ENCODE data around the gene ZNF76. TPM values are rescaled to one million over a fixed set of nuclear protein-coding genes. Genes with fewer than 3 reads are reported as not detected.

Gene ZNF76
- polyA plus RNA-seq, 1 donor = 35.7 TPM

GRCh38 chr6:35265523-35265922 is 6.0 kb downstream of the ZNF76 start:
- no peaks in the 10 kb centered on the region for H3K36me3 ChIP-seq (ENCODE audit: control insufficient read depth, insufficient read depth, low read length)
- H3K4me1 ChIP-seq (ENCODE audit: control insufficient read depth, insufficient read depth, low read length) = no peaks in the 10 kb centered on the region
- H3K27ac ChIP-seq (ENCODE audit: low read length) = no peak overlapping the region
- H3K9me3 ChIP-seq (ENCODE audit: control insufficient read depth, low read depth, low read length) = no peaks in the 10 kb centered on the region
- no peaks in the 10 kb centered on the region for H3K27me3 ChIP-seq (ENCODE audit: control insufficient read depth, insufficient read depth, low read length)
- no peak overlapping the region for H3K4me3 ChIP-seq (ENCODE audit: low read length)
- DNase-seq = no peak
- 100% methylated on average over 2 of the region's 2 CpGs for WGBS (ENCODE audit: insufficient coverage, low lambda C conversion rate)

DNA sequence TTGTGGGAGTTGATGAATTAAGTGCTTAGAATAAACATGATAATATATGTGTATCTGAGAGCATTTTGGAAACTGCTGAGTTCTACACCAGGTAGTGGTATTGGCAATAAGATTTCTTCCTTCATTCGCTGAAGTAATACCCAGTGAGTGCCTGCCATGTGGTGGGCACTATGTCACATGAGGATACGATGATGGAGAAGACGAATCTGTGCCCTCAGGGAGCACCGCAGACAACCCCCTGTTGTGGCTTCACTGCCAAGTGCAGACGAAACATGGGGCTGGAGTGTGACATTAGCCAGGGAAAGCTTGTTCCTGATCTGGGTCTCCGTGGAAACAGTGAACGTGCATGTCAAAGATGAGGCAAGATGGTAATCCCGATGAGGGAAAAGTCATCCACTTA is 7.9 kb downstream of the ZNF76 start:
- DNase-seq = no peak
- H3K4me3 ChIP-seq (ENCODE audit: low read length) = no peak overlapping the region
- no CpG with 5 or more reads among the region's 8 CpGs for WGBS (ENCODE audit: insufficient coverage, low lambda C conversion rate)

GRCh38 chr6:35267897-35268296 is 8.4 kb downstream of the ZNF76 start:
- H3K36me3 ChIP-seq (ENCODE audit: control insufficient read depth, insufficient read depth, low read length) = no peaks in the 10 kb centered on the region
- H3K4me3 ChIP-seq (ENCODE audit: low read length) = no peak overlapping the region
- H3K4me1 ChIP-seq (ENCODE audit: control insufficient read depth, insufficient read depth, low read length) = no peaks in the 10 kb centered on the region
- DNase-seq = no peak
- H3K9me3 ChIP-seq (ENCODE audit: control insufficient read depth, low read depth, low read length) = no peaks in the 10 kb centered on the region
- H3K27me3 ChIP-seq (ENCODE audit: control insufficient read depth, insufficient read depth, low read length) = no peaks in the 10 kb centered on the region
- no peak overlapping the region for H3K27ac ChIP-seq (ENCODE audit: low read length)
- WGBS (ENCODE audit: insufficient coverage, low lambda C conversion rate) = no CpG with 5 or more reads among the region's 2 CpGs

More for the DNA sequence above, 7.9 kb downstream of the ZNF76 start:
- Histone ChIP-seq H3K9me3 (ENCODE audit: control insufficient read depth, low read depth, low read length) (no peaks in the 10 kb centered on the region), H3K27ac (ENCODE audit: low read length) (no peak overlapping the region), H3K27me3 (ENCODE audit: control insufficient read depth, insufficient read depth, low read length) (no peaks in the 10 kb centered on the region), H3K36me3 (ENCODE audit: control insufficient read depth, insufficient read depth, low read length) (no peaks in the 10 kb centered on the region), H3K4me1 (ENCODE audit: control insufficient read depth, insufficient read depth, low read length) (no peaks in the 10 kb centered on the region)

DNA sequence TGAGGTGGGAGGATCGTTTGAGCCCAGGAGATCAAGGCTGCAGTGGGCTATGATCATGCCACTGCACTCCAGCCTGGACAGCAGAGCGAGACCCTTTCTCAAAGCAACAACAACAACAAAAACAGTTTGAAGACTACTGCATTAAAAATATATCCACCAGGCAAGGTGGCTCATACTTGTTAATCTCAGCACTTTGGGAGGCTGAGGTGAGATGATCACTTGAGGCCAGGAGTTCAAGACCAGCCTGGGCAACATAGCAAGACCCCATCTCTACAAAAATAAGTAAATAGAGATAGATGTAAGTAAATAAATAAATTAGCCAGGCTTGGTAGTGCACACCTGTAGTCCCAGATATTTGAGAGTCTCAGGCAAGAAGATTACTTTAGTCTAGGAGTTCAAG is 12.5 kb downstream of the ZNF76 start:
- no peak overlapping the region for H3K4me3 ChIP-seq (ENCODE audit: low read length)
- WGBS (ENCODE audit: insufficient coverage, low lambda C conversion rate) = no CpG with 5 or more reads among the region's 2 CpGs
- H3K27me3 ChIP-seq (ENCODE audit: control insufficient read depth, insufficient read depth, low read length) = no peaks in the 10 kb centered on the region
- no peak for DNase-seq
- H3K4me1 ChIP-seq (ENCODE audit: control insufficient read depth, insufficient read depth, low read length) = no peaks in the 10 kb centered on the region
- H3K9me3 ChIP-seq (ENCODE audit: control insufficient read depth, low read depth, low read length) = no peaks in the 10 kb centered on the region
- no peak overlapping the region for H3K27ac ChIP-seq (ENCODE audit: low read length)
- no peaks in the 10 kb centered on the region for H3K36me3 ChIP-seq (ENCODE audit: control insufficient read depth, insufficient read depth, low read length)

GRCh38 chr6:35273822-35274559 is 14.5 kb downstream of the ZNF76 start:
- Histone ChIP-seq H3K36me3 (ENCODE audit: control insufficient read depth, insufficient read depth, low read length) (no peaks in the 10 kb centered on the region), H3K27ac (ENCODE audit: low read length) (no peak overlapping the region), H3K9me3 (ENCODE audit: control insufficient read depth, low read depth, low read length) (no peaks in the 10 kb centered on the region), H3K4me3 (ENCODE audit: low read length) (no peak overlapping the region), H3K4me1 (ENCODE audit: control insufficient read depth, insufficient read depth, low read length) (no peaks in the 10 kb centered on the region), H3K27me3 (ENCODE audit: control insufficient read depth, insufficient read depth, low read length) (no peaks in the 10 kb centered on the region)
- no peak for DNase-seq
- WGBS (ENCODE audit: insufficient coverage, low lambda C conversion rate) = 90% methylated on average over 2 of the region's 4 CpGs

- no peaks in the 10 kb centered on the region for H3K27me3 ChIP-seq (ENCODE audit: control insufficient read depth, insufficient read depth, low read length)
- H3K4me1 ChIP-seq (ENCODE audit: control insufficient read depth, insufficient read depth, low read length) = no peaks in the 10 kb centered on the region
- no peak overlapping the region for H3K4me3 ChIP-seq (ENCODE audit: low read length)
- H3K9me3 ChIP-seq (ENCODE audit: control insufficient read depth, low read depth, low read length) = no peaks in the 10 kb centered on the region
- no peak overlapping the region for H3K27ac ChIP-seq (ENCODE audit: low read length)
- no peaks in the 10 kb centered on the region for H3K36me3 ChIP-seq (ENCODE audit: control insufficient read depth, insufficient read depth, low read length)
- no peak for DNase-seq
- WGBS (ENCODE audit: insufficient coverage, low lambda C conversion rate) = no CpG with 5 or more reads among the region's 4 CpGs
Measured at GRCh38 chr6:35275744-35276260, 16.3 kb downstream of the ZNF76 start.

- Histone ChIP-seq H3K4me1 (ENCODE audit: control insufficient read depth, insufficient read depth, low read length) (no peaks in the 10 kb centered on the region), H3K27ac (ENCODE audit: low read length) (no peak overlapping the region), H3K36me3 (ENCODE audit: control insufficient read depth, insufficient read depth, low read length) (peaks cover 27% of the 10 kb centered on the region), H3K9me3 (ENCODE audit: control insufficient read depth, low read depth, low read length) (no peaks in the 10 kb centered on the region), H3K4me3 (ENCODE audit: low read length) (no peak overlapping the region), H3K27me3 (ENCODE audit: control insufficient read depth, insufficient read depth, low read length) (no peaks in the 10 kb centered on the region)
- WGBS (ENCODE audit: insufficient coverage, low lambda C conversion rate) = no CpG with 5 or more reads among the region's 3 CpGs
- DNase-seq = no peak
Measured at GRCh38 chr6:35278708-35279107, 19.2 kb downstream of the ZNF76 start.

- Histone ChIP-seq H3K27ac (ENCODE audit: low read length) (no peak overlapping the region), H3K27me3 (ENCODE audit: control insufficient read depth, insufficient read depth, low read length) (no peaks in the 10 kb centered on the region), H3K4me1 (ENCODE audit: control insufficient read depth, insufficient read depth, low read length) (no peaks in the 10 kb centered on the region), H3K4me3 (ENCODE audit: low read length) (no peak overlapping the region), H3K9me3 (ENCODE audit: control insufficient read depth, low read depth, low read length) (no peaks in the 10 kb centered on the region), H3K36me3 (ENCODE audit: control insufficient read depth, insufficient read depth, low read length) (peaks cover 37% of the 10 kb centered on the region)
- DNase-seq = no peak
- WGBS (ENCODE audit: insufficient coverage, low lambda C conversion rate) = no CpG with 5 or more reads among the region's 4 CpGs
Measured at GRCh38 chr6:35280903-35281302, 21.4 kb downstream of the ZNF76 start.

- Histone ChIP-seq H3K9me3 (ENCODE audit: control insufficient read depth, low read depth, low read length) (no peaks in the 10 kb centered on the region), H3K4me3 (ENCODE audit: low read length) (no peak overlapping the region), H3K4me1 (ENCODE audit: control insufficient read depth, insufficient read depth, low read length) (no peaks in the 10 kb centered on the region), H3K27me3 (ENCODE audit: control insufficient read depth, insufficient read depth, low read length) (no peaks in the 10 kb centered on the region), H3K27ac (ENCODE audit: low read length) (no peak overlapping the region), H3K36me3 (ENCODE audit: control insufficient read depth, insufficient read depth, low read length) (peaks cover 52% of the 10 kb centered on the region)
- DNase-seq = no peak
- WGBS (ENCODE audit: insufficient coverage, low lambda C conversion rate) = no CpG with 5 or more reads among the region's 2 CpGs
Measured at GRCh38 chr6:35282472-35282871, 22.9 kb downstream of the ZNF76 start.

DNA sequence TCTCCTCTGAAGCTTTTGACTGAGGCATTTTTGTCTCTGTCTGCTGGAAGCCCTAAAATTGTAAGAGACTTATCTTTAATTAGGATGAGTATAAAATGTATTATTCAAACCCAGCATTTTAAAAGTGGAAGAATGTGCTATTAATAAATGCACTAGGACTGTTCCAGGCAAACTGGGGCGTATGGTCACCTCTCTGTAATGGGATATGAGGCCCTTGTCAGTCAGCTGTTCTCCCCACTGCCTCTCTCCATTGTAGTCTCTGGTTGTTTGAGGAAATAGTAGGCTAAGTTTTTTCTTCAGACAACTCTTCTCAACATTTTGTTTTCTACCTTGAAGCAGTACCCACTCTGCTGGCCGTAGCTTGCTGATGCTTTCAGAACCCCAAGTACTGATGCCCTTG is 23.8 kb downstream of the ZNF76 start:
- Histone ChIP-seq H3K36me3 (ENCODE audit: control insufficient read depth, insufficient read depth, low read length) (peaks cover 61% of the 10 kb centered on the region), H3K27ac (ENCODE audit: low read length) (no peak overlapping the region), H3K9me3 (ENCODE audit: control insufficient read depth, low read depth, low read length) (no peaks in the 10 kb centered on the region), H3K27me3 (ENCODE audit: control insufficient read depth, insufficient read depth, low read length) (no peaks in the 10 kb centered on the region), H3K4me3 (ENCODE audit: low read length) (no peak overlapping the region), H3K4me1 (ENCODE audit: control insufficient read depth, insufficient read depth, low read length) (no peaks in the 10 kb centered on the region)
- no peak for DNase-seq
- no CpG with 5 or more reads among the region's 2 CpGs for WGBS (ENCODE audit: insufficient coverage, low lambda C conversion rate)
